Tibial artery (tissue), 4 donors: ENCODE data around the gene PARD6B.

Experiments used
- DNase-seq, 2 donors: peaks; one replicate each; pipeline ENCODE4 v3.0.0-alpha.2; 2019
- H3K27ac ChIP-seq, 2 donors: fragments of 200-600 bp; sonication (generic) in 1 of 2; 1 replicate in 1 of 2; 2 replicates in 1 of 2; pipeline ENCODE4 v1.5.1; 2018 to 2019; ENCODE audit warnings: mild to moderate bottlenecking in 1 of 2
- H3K27me3 ChIP-seq, 2 donors: fragments of 200-600 bp; sonication (generic) in 1 of 2; one replicate each; pipeline versions ENCODE4 v1.5.1 to v1.6.0; 2016 to 2019
- H3K36me3 ChIP-seq, 3 donors: fragments of 200-600 bp; sonication (generic) in 2 of 3; one replicate each; pipeline ENCODE4 v1.5.1; 2016 to 2019; ENCODE audit warnings: mild to moderate bottlenecking in 2 of 3
- H3K4me1 ChIP-seq, 4 donors: fragments of 200-600 bp; sonication (generic) in 2 of 4; 1 replicate in 3 of 4; 2 replicates in 1 of 4; pipeline ENCODE4 v1.5.1; 2016 to 2019
- H3K4me3 ChIP-seq, 2 donors: fragments of 200-600 bp; sonication (generic) in 1 of 2; 1 replicate in 1 of 2; 2 replicates in 1 of 2; pipeline ENCODE4 v1.5.1; 2018 to 2019; ENCODE audit warnings: mild to moderate bottlenecking in 2 of 2
- H3K9me3 ChIP-seq, 3 donors: fragments of 200-600 bp; sonication (generic) in 1 of 3; one replicate each; pipeline ENCODE4 v1.5.1; 2016 to 2019
- CTCF ChIP-seq, 2 experiments: fragments of 200-600 bp in 1 of 2; fragments of 450-650 bp in 1 of 2; IDR thresholded peaks; one replicate each; pipeline ENCODE4 v1.5.1; 2017 to 2019; ENCODE audit warnings: antibody characterized with exemption in 2 of 2, mild to moderate bottlenecking in 1 of 2, moderate library complexity in 1 of 2
- intact Hi-C: fragments of 100-400 bp; cut with DNase I; formaldehyde crosslinking; loops from one replicate; pipeline ENCODE4 v1.15.0; 2023; ENCODE audit warnings: low total_unique reads

Gene PARD6B

GRCh38 chr20:50750145-50750671, 18.8 kb downstream of the PARD6B start:
- Histone ChIP-seq H3K4me1 (no peaks in the 10 kb centered on the region), H3K36me3 (peaks cover 0 to 8% (median 0%) of the 10 kb centered on the region in 3 donors), H3K4me3 (no peak overlapping the region), H3K27ac (no peak overlapping the region), H3K9me3 (no peaks in the 10 kb centered on the region), H3K27me3 (no peaks in the 10 kb centered on the region)
- intact Hi-C loops: no loop called here
- no peak for DNase-seq
- no peak for TF ChIP-seq CTCF (IDR thresholded peaks at IDR 0.05)

- intact Hi-C loops: no loop called here
- no peaks in the 10 kb centered on the region for H3K4me1 ChIP-seq
- DNase-seq: no peak
Observed at GRCh38 chr20:50753152-50753551, 21.8 kb downstream of the PARD6B start.

GRCh38 chr20:50754420-50754819, 23.0 kb downstream of the PARD6B start:
- Histone ChIP-seq H3K27ac (no peak overlapping the region), H3K27me3 (no peaks in the 10 kb centered on the region), H3K4me3 (no peak overlapping the region), H3K9me3 (no peaks in the 10 kb centered on the region), H3K4me1 (no peaks in the 10 kb centered on the region), H3K36me3 (peaks cover 0 to 8% (median 0%) of the 10 kb centered on the region in 3 donors)
- DNase-seq: no peak
- intact Hi-C loops: no loop called here
- TF ChIP-seq CTCF (IDR thresholded peaks at IDR 0.05): no peak

More at GRCh38 chr20:50753152-50753551, 21.8 kb downstream of the PARD6B start:
- TF ChIP-seq CTCF (IDR thresholded peaks at IDR 0.05): no peak
- no peaks in the 10 kb centered on the region for H3K27me3 ChIP-seq
- H3K4me3 ChIP-seq: no peak overlapping the region
- no peak overlapping the region for H3K27ac ChIP-seq
- H3K36me3 ChIP-seq: peaks cover 0 to 8% (median 0%) of the 10 kb centered on the region in 3 donors
- no peaks in the 10 kb centered on the region for H3K9me3 ChIP-seq

GRCh38 chr20:50756447-50756846, 25.1 kb downstream of the PARD6B start:
- Histone ChIP-seq H3K36me3 (no peaks in the 10 kb centered on the region), H3K4me3 (no peak overlapping the region), H3K9me3 (no peaks in the 10 kb centered on the region), H3K27me3 (no peaks in the 10 kb centered on the region), H3K4me1 (no peaks in the 10 kb centered on the region), H3K27ac (no peak overlapping the region)
- DNase-seq: no peak
- TF ChIP-seq CTCF (IDR thresholded peaks at IDR 0.05): no peak
- intact Hi-C loops: no loop called here

GRCh38 chr20:50758469-50758868, 27.1 kb downstream of the PARD6B start:
- Histone ChIP-seq H3K9me3 (no peaks in the 10 kb centered on the region), H3K4me1 (peaks cover 0 to 18% (median 16%) of the 10 kb centered on the region in 4 donors), H3K36me3 (no peaks in the 10 kb centered on the region), H3K27ac (no peak overlapping the region), H3K27me3 (no peaks in the 10 kb centered on the region), H3K4me3 (no peak overlapping the region)
- DNase-seq: no peak
- intact Hi-C loops: no loop called here
- TF ChIP-seq CTCF (IDR thresholded peaks at IDR 0.05): no peak

- intact Hi-C loops: no loop called here
- TF ChIP-seq CTCF (IDR thresholded peaks at IDR 0.05): no peak
- Histone ChIP-seq H3K27me3 (no peaks in the 10 kb centered on the region), H3K4me1 (peaks cover 0 to 21% (median 17%) of the 10 kb centered on the region in 4 donors), H3K9me3 (no peaks in the 10 kb centered on the region), H3K36me3 (no peaks in the 10 kb centered on the region), H3K4me3 (no peak overlapping the region), H3K27ac (no peak overlapping the region)
- DNase-seq: no peak
Observed at GRCh38 chr20:50758992-50759391, 27.6 kb downstream of the PARD6B start.
